Ishikawa (cell line): ENCODE results near the gene TNFRSF19.

Experiments used
- CEBPB ChIP-seq: IDR thresholded peaks from 2 replicates; pipeline ENCODE4 v1.6.1; 2012
- CREB1 ChIP-seq: IDR thresholded peaks from 2 replicates; pipeline ENCODE4 v1.6.1; 2012; ENCODE audit warnings: low read depth
- EGR1 ChIP-seq: IDR thresholded peaks from 2 replicates; pipeline ENCODE4 v1.6.1; 2012
- EP300 ChIP-seq: IDR thresholded peaks from 2 replicates; pipeline ENCODE4 v1.6.1; 2012; ENCODE audit warnings: borderline replicate concordance
- FOXM1 ChIP-seq: IDR thresholded peaks from 2 replicates; pipeline ENCODE4 v1.6.1; 2012; ENCODE audit warnings: low read depth, borderline replicate concordance
- MAX ChIP-seq: IDR thresholded peaks from 2 replicates; pipeline ENCODE4 v1.6.1; 2012
- NFIC ChIP-seq: IDR thresholded peaks from 2 replicates; pipeline ENCODE4 v1.6.1; 2012
- RAD21 ChIP-seq: IDR thresholded peaks from 2 replicates; pipeline ENCODE4 v1.6.1; 2012; ENCODE audit warnings: low read depth
- REST ChIP-seq: IDR thresholded peaks from 2 replicates; pipeline ENCODE4 v1.6.1; 2012; ENCODE audit warnings: low read depth, mild to moderate bottlenecking
- TAF1 ChIP-seq: IDR thresholded peaks from 2 replicates; pipeline ENCODE4 v1.6.1; 2012; ENCODE audit warnings: low read depth, mild to moderate bottlenecking
- TCF12 ChIP-seq: IDR thresholded peaks from 2 replicates; pipeline ENCODE4 v1.6.1; 2012; ENCODE audit warnings: low read depth
- TEAD4 ChIP-seq: IDR thresholded peaks from 2 replicates; pipeline ENCODE4 v1.6.1; 2012
- USF1 ChIP-seq: IDR thresholded peaks from 2 replicates; pipeline ENCODE4 v1.6.1; 2012
- YY1 ChIP-seq: IDR thresholded peaks from 2 replicates; pipeline ENCODE4 v1.6.1; 2012; ENCODE audit warnings: low read depth
- ZBTB7A ChIP-seq: IDR thresholded peaks from 2 replicates; pipeline ENCODE4 v1.6.1; 2012; ENCODE audit warnings: low read depth

Gene TNFRSF19

GRCh38 chr13:23547000-23547590, 23.1 kb upstream of the TNFRSF19 start:
- TF ChIP-seq RAD21 (no peak), NFIC (no peak), TEAD4 (no peak), YY1 (no peak), MAX (no peak), REST (no peak), USF1 (no peak), ZBTB7A (no peak), CREB1 (no peak), FOXM1 (no peak)

GRCh38 chr13:23549724-23550123, 20.5 kb upstream of the TNFRSF19 start:
- no peak for TF ChIP-seq REST
- no peak for TF ChIP-seq EGR1
- TF ChIP-seq TEAD4 = no peak
- no peak for TF ChIP-seq ZBTB7A
- TF ChIP-seq CREB1 = no peak
- no peak for TF ChIP-seq MAX
- no peak for TF ChIP-seq TCF12
- no peak for TF ChIP-seq TAF1
- no peak for TF ChIP-seq USF1
- no peak for TF ChIP-seq NFIC
- no peak for TF ChIP-seq CEBPB
- TF ChIP-seq EP300 = no peak
- no peak for TF ChIP-seq RAD21
- TF ChIP-seq FOXM1 = no peak
- TF ChIP-seq YY1 = no peak

- no peak for TF ChIP-seq YY1
- no peak for TF ChIP-seq MAX
- no peak for TF ChIP-seq CREB1
- no peak for TF ChIP-seq ZBTB7A
- TF ChIP-seq NFIC = no peak
- TF ChIP-seq REST = no peak
- TF ChIP-seq TAF1 = no peak
- no peak for TF ChIP-seq TEAD4
- TF ChIP-seq CEBPB = no peak
- no peak for TF ChIP-seq USF1
- TF ChIP-seq EGR1 = no peak
- no peak for TF ChIP-seq RAD21
- TF ChIP-seq EP300 = no peak
- no peak for TF ChIP-seq FOXM1
- no peak for TF ChIP-seq TCF12
Observed at GRCh38 chr13:23550163-23550562, 20.0 kb upstream of the TNFRSF19 start.
